K562 (cell line): Measurements from ENCODE around the gene PLAAT3. TPM values are rescaled to one million over a fixed set of nuclear protein-coding genes. Genes with fewer than 3 reads are reported as not detected.
A peak's percentile ranks its signal among the peaks of the same experiment; 100 is the strongest.

Experiments
- ATAC-seq: fragments of 200-7000 bp; cut with Tn5 transposase; 3 replicates; pipeline ENCODE4 v1.9.1; 2020; ENCODE audit warnings: moderate library complexity
- BruUV-seq: library from RNA; stranded (reverse); fragments of 400-500 nt; replicated peaks from 2 replicates; lab custom pipeline; 2021; lab: Mats Ljungman, UMichigan
- CTCF ChIA-PET: fragments of 300-600 bp; formaldehyde crosslinking; extraction: SDS; loops from one replicate; lab custom pipeline; 2021; ENCODE audit warnings: low intra/inter-chr PET ratio; lab: Yijun Ruan, JAX
- POLR2A ChIA-PET: fragments of 300-600, 350-650 bp; sonication (Branson Sonifier 250); formaldehyde crosslinking; extraction: SDS; loops from one replicate; lab custom pipeline; 2021; ENCODE audit warnings: antibody characterized with exemption, inconsistent platforms; lab: Yijun Ruan, JAX
- DNase-seq, 4 experiments: peaks; one replicate each; pipeline versions ENCODE4 v3.0.0 to v3.0.0-alpha.2; 2011 to 2018; ENCODE audit warnings: low spot score in 3 of 4, mixed read lengths in 3 of 4; ENCODE audit errors: extremely low read depth in 1 of 4
- FAIRE-seq: peaks from 2 replicates; lab custom pipeline; 2011; peaks lifted over from hg19 to GRCh38; lab: Jason Lieb, UNC
- H2AFZ ChIP-seq: 2 replicates; pipeline ENCODE4 v1.6.0; 2011; ENCODE audit warnings: low read depth, low read length, control low read depth, inconsistent platforms
- H3K27ac ChIP-seq: fragments of 200-600 bp; 3 replicates; pipeline ENCODE4 v1.8.0; 2011; ENCODE audit warnings: low read depth, mild to moderate bottlenecking, control low read depth, inconsistent platforms, low read length, moderate library complexity, mixed read lengths; ENCODE audit errors: extremely low read depth
- H3K27me3 ChIP-seq, 2 experiments: fragments of 300-600 bp in 1 of 2; 2 replicates in 1 of 2; 3 replicates in 1 of 2; pipeline versions ENCODE4 v1.6.0 to v1.8.0; 2011; ENCODE audit warnings: inconsistent platforms in 2 of 2, low read length in 2 of 2, mild to moderate bottlenecking in 1 of 2, mixed read lengths in 1 of 2, moderate library complexity in 1 of 2; ENCODE audit not compliant: control insufficient read depth in 2 of 2, insufficient read depth in 2 of 2
- H3K36me3 ChIP-seq: fragments of 300-600 bp; 3 replicates; pipeline ENCODE4 v1.8.0; 2011; ENCODE audit warnings: mild to moderate bottlenecking, low read length, inconsistent platforms; ENCODE audit not compliant: control insufficient read depth, insufficient read depth
- H3K4me1 ChIP-seq, 2 experiments: fragments of 200-600 bp in 1 of 2; replicated peaks in 1 of 2; 2 replicates in 1 of 2; 3 replicates in 1 of 2; pipeline versions ENCODE4 v1.5.1 to v1.8.0; 2011; ENCODE audit warnings: inconsistent platforms in 2 of 2, low read length in 2 of 2, mild to moderate bottlenecking in 1 of 2, mixed read lengths in 1 of 2, moderate library complexity in 1 of 2; ENCODE audit not compliant: control insufficient read depth in 2 of 2, insufficient read depth in 2 of 2
- H3K4me2 ChIP-seq: 2 replicates; pipeline ENCODE4 v1.6.1; 2011; ENCODE audit warnings: low read length, control low read depth, inconsistent platforms, mixed read lengths; ENCODE audit not compliant: insufficient read depth
- H3K4me3 ChIP-seq: fragments of 200-600 bp; sonication (generic), shearing (Covaris generic); 2 replicates; pipeline ENCODE4 v1.5.1; 2016; ENCODE audit warnings: control low read depth, inconsistent platforms
- H3K79me2 ChIP-seq: fragments of 200-600 bp; 3 replicates; pipeline ENCODE4 v1.8.0; 2011; ENCODE audit warnings: low read length, inconsistent platforms; ENCODE audit not compliant: control insufficient read depth, insufficient read depth
- H3K9ac ChIP-seq, 2 experiments: 2 replicates each; pipeline versions ENCODE4 v1.6.0 to v1.6.1; 2011; ENCODE audit warnings: low read depth in 2 of 2, low read length in 2 of 2, control low read depth in 1 of 2, inconsistent platforms in 1 of 2, mild to moderate bottlenecking in 1 of 2, mixed read lengths in 1 of 2; ENCODE audit not compliant: insufficient read depth in 1 of 2
- H3K9me1 ChIP-seq: one replicate; pipeline ENCODE4 v1.6.0; 2011; ENCODE audit warnings: inconsistent platforms, mild to moderate bottlenecking, low read length, moderate library complexity; ENCODE audit not compliant: control insufficient read depth, insufficient read depth
- H3K9me3 ChIP-seq: replicated peaks from 2 replicates; pipeline ENCODE4 v1.5.1; 2011; ENCODE audit warnings: low read depth, low read length, inconsistent platforms; ENCODE audit not compliant: control insufficient read depth, insufficient read depth
- H4K20me1 ChIP-seq: replicated peaks from 2 replicates; pipeline ENCODE4 v1.6.1; 2011; ENCODE audit warnings: low read length, inconsistent platforms, mixed read lengths; ENCODE audit not compliant: control insufficient read depth, insufficient read depth
- BRF1 ChIP-seq: IDR thresholded peaks from 3 replicates; pipeline ENCODE4 v1.6.1; 2011; ENCODE audit warnings: borderline replicate concordance, mild to moderate bottlenecking; ENCODE audit not compliant: insufficient read length; ENCODE audit errors: extremely low read depth
- DMBX1 ChIP-seq: fragments of 250-450 bp; sonication (Bioruptor Pico); IDR thresholded peaks from 2 replicates; pipeline ENCODE4 v1.8.0; 2022; ENCODE audit warnings: inconsistent platforms, mild to moderate bottlenecking, moderate library complexity, borderline replicate concordance
- HNRNPL ChIP-seq: fragments of 200-400 bp; formaldehyde crosslinking; IDR thresholded peaks from 2 replicates; pipeline ENCODE4 v1.6.1; 2017; ENCODE audit warnings: low read depth, mild to moderate bottlenecking, low read length
- KDM1A ChIP-seq, 2 experiments: fragments of 450-650 bp; IDR thresholded peaks; 2 replicates each; pipeline ENCODE4 v1.6.1; 2016; ENCODE audit warnings: mild to moderate bottlenecking in 2 of 2
- KLF10 ChIP-seq: fragments of 250-450 bp; sonication (Bioruptor Pico); IDR thresholded peaks from 2 replicates; pipeline ENCODE4 v1.6.1; 2021; ENCODE audit warnings: matching md5 sums
- RAD51 ChIP-seq: fragments of 450-650 bp; IDR thresholded peaks from 2 replicates; pipeline ENCODE4 v1.7.1; 2016; ENCODE audit warnings: low read depth, mild to moderate bottlenecking, borderline replicate concordance
- WGBS: fragments of 100-300 bp; shearing (Covaris generic); methylation state at CpG from one replicate; pipeline ENCODE4 v1.1.6; 2016; ENCODE audit warnings: low coverage, mixed read lengths; ENCODE audit not compliant: insufficient coverage; ENCODE audit errors: missing lambda C conversion rate; 5-methylcytosine and 5-hydroxymethylcytosine counted together
- in situ Hi-C: fragments of 300-500 bp; cut with MboI; formaldehyde crosslinking; loops from 4 replicates; pipeline ENCODE4 v1.15.0; 2018; ENCODE audit warnings: inconsistent platforms, mixed read lengths
- intact Hi-C: fragments of 100-400 bp; cut with micrococcal nuclease; formaldehyde crosslinking; loops from 2 replicates; pipeline ENCODE4 v1.14.2; 2022
- polyA plus RNA-seq, 8 experiments: library from polyadenylated mRNA; depleted of rRNA in 4 of 8; stranded (reverse) in 5 of 8; unstranded in 3 of 8; fragments of >200 nt; fragmentation: Nextera tagmentation in 2 of 8; fragmentation: Illumina TruSeq in 1 of 8; extraction: Ambion mirVana in 2 of 8; extraction: Trizol in 1 of 8; gene quantifications; 2 replicates each; pipeline versions ENCODE4 v1.2.1 to v1.2.3, GENCODE V29; 2011 to 2014; ENCODE audit warnings: inconsistent platforms in 1 of 8, missing spikeins in 1 of 8
- total RNA-seq, 7 experiments: library from RNA; depleted of rRNA in 6 of 7; stranded (reverse); fragments of >200 nt in 6 of 7; fragmentation: Illumina TruSeq in 2 of 7; extraction: Trizol in 2 of 7; gene quantifications; 2 replicates each; pipeline versions ENCODE4 v1.2.1 to v1.2.3, GENCODE V29; 2011 to 2021; ENCODE audit warnings: low replicate concordance in 1 of 7
- TF ChIP-seq, protein P1 (sequence below): sonication (generic); formaldehyde crosslinking; IDR thresholded peaks from 2 replicates; pipeline ENCODE4 v1.9.0; 2022; ENCODE audit warnings: mild to moderate bottlenecking, missing genetic modification reagents
- TF ChIP-seq, protein P2 (sequence below): sonication (generic); formaldehyde crosslinking; IDR thresholded peaks from 2 replicates; pipeline ENCODE4 v1.9.0; 2022; ENCODE audit warnings: mild to moderate bottlenecking, missing genetic modification reagents
- TF ChIP-seq, protein P3 (sequence below): sonication (generic); formaldehyde crosslinking; IDR thresholded peaks from 2 replicates; pipeline ENCODE4 v1.8.1; 2023; ENCODE audit warnings: mild to moderate bottlenecking, missing genetic modification reagents
- TF ChIP-seq, protein P4 (sequence below): sonication (generic); formaldehyde crosslinking; IDR thresholded peaks from 2 replicates; pipeline ENCODE4 v1.8.0; 2022; ENCODE audit warnings: missing genetic modification reagents, mild to moderate bottlenecking, moderate library complexity, borderline replicate concordance

The PLAAT3 gene
- total and polyA plus RNA-seq, 9 of the 15 experiments (the other 6 are each of a cell fraction or from before 2014, with no cell fraction given), result 0.80 to 2.7 (median 1.4) TPM

DNA sequence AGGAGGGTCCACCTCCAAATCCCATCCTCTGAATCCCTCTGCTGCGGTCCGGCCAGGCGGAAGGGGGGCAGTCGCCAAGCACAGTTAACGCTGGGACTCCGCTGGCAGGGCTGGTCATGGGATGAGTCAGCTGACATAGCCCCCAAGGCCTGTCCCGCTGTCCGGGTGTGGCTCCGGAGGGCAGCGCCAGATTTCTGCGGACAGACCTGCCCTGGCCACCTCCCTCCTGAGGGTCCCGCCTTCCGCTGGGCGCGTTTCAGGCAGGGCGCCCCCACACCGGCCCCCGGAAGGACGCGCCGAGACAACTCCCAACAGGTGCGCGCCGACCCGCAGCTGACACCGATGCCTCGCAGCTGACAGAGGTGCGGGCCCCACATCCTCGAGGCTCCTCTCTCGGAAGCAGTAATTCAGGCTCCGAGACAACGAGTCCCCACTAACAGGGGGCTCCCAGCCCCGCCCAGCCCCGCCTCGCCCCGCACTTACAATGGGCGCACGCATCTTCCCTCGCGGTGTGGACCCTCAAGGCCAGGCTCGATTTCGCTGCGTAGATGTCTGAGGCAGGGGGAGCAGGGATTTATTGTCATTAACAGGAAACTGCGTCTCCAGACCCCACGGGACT lies 607 bp downstream of the PLAAT3 start:
- H3K4me2 ChIP-seq, result peak overlapping the region; percentile 69
- CTCF ChIA-PET, result no interaction called here
- no peak for FAIRE-seq
- no peaks in the 10 kb centered on the region for H3K9me1 ChIP-seq
- peaks cover 3 to 15% of the 10 kb centered on the region in 2 experiments; a peak in 3 of 5 replicates for H3K27me3 ChIP-seq
- DNase-seq, result peak in 3 of 4 experiments; percentile 16 to 32 (median 25)
- TF ChIP-seq HNRNPL (0 out of 2 replicates have a peak, but pooled peaks have one; percentile 3), DMBX1 (no peak), KDM1A (IDR thresholded peaks at IDR 0.05) (0 out of 4 replicates have a peak, but pooled peaks of 1 of the 2 experiments have one; percentile 19), KLF10 (CRISPR knock-in tag) (no peak), BRF1 (no peak), RAD51 (0 out of 2 replicates have a peak, but pooled peaks have one; percentile 15)
- TF ChIP-seq, protein P1, sequence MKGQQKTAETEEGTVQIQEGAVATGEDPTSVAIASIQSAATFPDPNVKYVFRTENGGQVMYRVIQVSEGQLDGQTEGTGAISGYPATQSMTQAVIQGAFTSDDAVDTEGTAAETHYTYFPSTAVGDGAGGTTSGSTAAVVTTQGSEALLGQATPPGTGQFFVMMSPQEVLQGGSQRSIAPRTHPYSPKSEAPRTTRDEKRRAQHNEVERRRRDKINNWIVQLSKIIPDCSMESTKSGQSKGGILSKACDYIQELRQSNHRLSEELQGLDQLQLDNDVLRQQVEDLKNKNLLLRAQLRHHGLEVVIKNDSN (CRISPR knock-in tag), result 0 out of 2 replicates have a peak, but pooled peaks have one; percentile 37
- TF ChIP-seq, protein P2, sequence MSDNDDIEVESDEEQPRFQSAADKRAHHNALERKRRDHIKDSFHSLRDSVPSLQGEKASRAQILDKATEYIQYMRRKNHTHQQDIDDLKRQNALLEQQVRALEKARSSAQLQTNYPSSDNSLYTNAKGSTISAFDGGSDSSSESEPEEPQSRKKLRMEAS, result peak; percentile 68; the same call in 1 of the 2 replicates
- TF ChIP-seq, protein P3, sequence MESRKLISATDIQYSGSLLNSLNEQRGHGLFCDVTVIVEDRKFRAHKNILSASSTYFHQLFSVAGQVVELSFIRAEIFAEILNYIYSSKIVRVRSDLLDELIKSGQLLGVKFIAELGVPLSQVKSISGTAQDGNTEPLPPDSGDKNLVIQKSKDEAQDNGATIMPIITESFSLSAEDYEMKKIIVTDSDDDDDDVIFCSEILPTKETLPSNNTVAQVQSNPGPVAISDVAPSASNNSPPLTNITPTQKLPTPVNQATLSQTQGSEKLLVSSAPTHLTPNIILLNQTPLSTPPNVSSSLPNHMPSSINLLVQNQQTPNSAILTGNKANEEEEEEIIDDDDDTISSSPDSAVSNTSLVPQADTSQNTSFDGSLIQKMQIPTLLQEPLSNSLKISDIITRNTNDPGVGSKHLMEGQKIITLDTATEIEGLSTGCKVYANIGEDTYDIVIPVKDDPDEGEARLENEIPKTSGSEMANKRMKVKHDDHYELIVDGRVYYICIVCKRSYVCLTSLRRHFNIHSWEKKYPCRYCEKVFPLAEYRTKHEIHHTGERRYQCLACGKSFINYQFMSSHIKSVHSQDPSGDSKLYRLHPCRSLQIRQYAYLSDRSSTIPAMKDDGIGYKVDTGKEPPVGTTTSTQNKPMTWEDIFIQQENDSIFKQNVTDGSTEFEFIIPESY (CRISPR knock-in tag), result 0 out of 2 replicates have a peak, but pooled peaks have one; percentile 0
- TF ChIP-seq, protein P4, sequence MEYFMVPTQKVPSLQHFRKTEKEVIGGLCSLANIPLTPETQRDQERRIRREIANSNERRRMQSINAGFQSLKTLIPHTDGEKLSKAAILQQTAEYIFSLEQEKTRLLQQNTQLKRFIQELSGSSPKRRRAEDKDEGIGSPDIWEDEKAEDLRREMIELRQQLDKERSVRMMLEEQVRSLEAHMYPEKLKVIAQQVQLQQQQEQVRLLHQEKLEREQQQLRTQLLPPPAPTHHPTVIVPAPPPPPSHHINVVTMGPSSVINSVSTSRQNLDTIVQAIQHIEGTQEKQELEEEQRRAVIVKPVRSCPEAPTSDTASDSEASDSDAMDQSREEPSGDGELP (CRISPR knock-in tag), result peak; percentile 61
- H3K4me3 ChIP-seq, result peak overlapping the region; percentile 44
- no peaks in the 10 kb centered on the region for H3K9me3 ChIP-seq
- H3K4me1 ChIP-seq, result peaks cover 8 to 15% of the 10 kb centered on the region in 2 experiments; a peak in 3 of 5 replicates
- H4K20me1 ChIP-seq, result no peaks in the 10 kb centered on the region
- peak overlapping the region in 1 of 2 experiments; percentile 91; a peak in 2 of 4 replicates for H3K9ac ChIP-seq
- ATAC-seq, result peak; percentile 53
- peak overlapping the region; percentile 74 for H2AFZ ChIP-seq
- no peak overlapping the region for H3K27ac ChIP-seq
- BruUV-seq, result no TSS peak
- POLR2A ChIA-PET, result interaction anchor here (0.6 to 0.7 kb wide), 3 partner anchors 16 to 100 kb away, joined by 3 read pairs; no protein-coding TSS in a partner anchor
- H3K79me2 ChIP-seq, result no peaks in the 10 kb centered on the region
- WGBS, result 8% methylated on average over 40 of the region's 45 CpGs
- intact Hi-C loops, result no loop called here
- in situ Hi-C loops, result no loop called here
- H3K36me3 ChIP-seq, result no peaks in the 10 kb centered on the region
